Stimulated activated CD4-positive, alpha-beta T cell treated with anti-CD3 and anti-CD28 coated beads, Interleukin-1b, Interleukin-23, amount 100 ng/mL, for 4 hours (primary cell): Measurements from ENCODE around the gene SERTAD2.
A peak's percentile ranks its signal among the peaks of the same experiment; 100 is the strongest.

Experiments used
- DNase-seq, 2 donors: peaks; one replicate each; pipeline ENCODE4 v3.0.0-alpha.2; 2020; ENCODE audit warnings: low read depth in 2 of 2

The SERTAD2 gene

GRCh38 chr2:64649013-64649484, 4.7 kb downstream of the SERTAD2 start:
- no peak for DNase-seq

GRCh38 chr2:64646007-64646880, 7.5 kb downstream of the SERTAD2 start:
- DNase-seq: peak; percentile 89 to 93

- DNase-seq: no peak
Observed at GRCh38 chr2:64644458-64645382, 9.0 kb downstream of the SERTAD2 start.

DNA sequence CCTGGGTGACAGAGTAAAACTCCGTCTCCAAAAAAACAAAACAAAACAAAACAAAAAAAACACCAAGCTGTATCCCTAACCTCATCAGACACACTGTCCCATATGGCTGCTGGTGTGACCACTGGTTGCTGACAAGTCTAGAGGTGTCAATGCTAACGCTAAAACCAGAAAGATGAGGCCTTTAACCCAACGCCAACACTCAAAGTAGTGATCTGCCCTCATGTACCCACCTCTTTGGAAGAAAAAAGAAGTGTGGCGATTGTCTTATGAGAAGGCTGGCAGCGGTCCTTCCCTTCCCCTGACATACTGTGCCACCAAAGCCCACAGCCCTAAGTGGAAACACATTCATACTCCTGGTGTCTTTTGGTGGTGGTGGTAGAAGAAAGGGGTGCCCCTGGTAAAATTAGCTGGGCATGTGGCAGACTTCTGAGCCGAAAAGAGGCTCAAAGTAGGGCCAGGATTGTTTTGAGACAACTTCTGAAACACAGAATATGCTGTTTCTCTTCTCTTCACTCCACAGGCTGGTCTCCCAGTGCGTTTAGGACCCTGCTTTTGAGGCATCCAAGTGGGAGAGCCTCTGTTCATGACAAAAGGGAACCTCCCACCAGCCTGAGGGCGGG, 9.8 kb downstream of the SERTAD2 start:
- peak in 1 of 2 donors; percentile 30 for DNase-seq

- no peak for DNase-seq
Observed at GRCh38 chr2:64641599-64641998, 12.1 kb downstream of the SERTAD2 start.

GRCh38 chr2:64640153-64641044, 13.3 kb downstream of the SERTAD2 start:
- DNase-seq: no peak

- no peak for DNase-seq
Observed at GRCh38 chr2:64639691-64640090, 14.0 kb downstream of the SERTAD2 start.

- DNase-seq: no peak
Observed at GRCh38 chr2:64638502-64639120, 15.1 kb downstream of the SERTAD2 start.

- DNase-seq: no peak
Observed at GRCh38 chr2:64637931-64638330, 15.8 kb downstream of the SERTAD2 start.

GRCh38 chr2:64637000-64637635, 16.6 kb downstream of the SERTAD2 start:
- DNase-seq: no peak

DNA sequence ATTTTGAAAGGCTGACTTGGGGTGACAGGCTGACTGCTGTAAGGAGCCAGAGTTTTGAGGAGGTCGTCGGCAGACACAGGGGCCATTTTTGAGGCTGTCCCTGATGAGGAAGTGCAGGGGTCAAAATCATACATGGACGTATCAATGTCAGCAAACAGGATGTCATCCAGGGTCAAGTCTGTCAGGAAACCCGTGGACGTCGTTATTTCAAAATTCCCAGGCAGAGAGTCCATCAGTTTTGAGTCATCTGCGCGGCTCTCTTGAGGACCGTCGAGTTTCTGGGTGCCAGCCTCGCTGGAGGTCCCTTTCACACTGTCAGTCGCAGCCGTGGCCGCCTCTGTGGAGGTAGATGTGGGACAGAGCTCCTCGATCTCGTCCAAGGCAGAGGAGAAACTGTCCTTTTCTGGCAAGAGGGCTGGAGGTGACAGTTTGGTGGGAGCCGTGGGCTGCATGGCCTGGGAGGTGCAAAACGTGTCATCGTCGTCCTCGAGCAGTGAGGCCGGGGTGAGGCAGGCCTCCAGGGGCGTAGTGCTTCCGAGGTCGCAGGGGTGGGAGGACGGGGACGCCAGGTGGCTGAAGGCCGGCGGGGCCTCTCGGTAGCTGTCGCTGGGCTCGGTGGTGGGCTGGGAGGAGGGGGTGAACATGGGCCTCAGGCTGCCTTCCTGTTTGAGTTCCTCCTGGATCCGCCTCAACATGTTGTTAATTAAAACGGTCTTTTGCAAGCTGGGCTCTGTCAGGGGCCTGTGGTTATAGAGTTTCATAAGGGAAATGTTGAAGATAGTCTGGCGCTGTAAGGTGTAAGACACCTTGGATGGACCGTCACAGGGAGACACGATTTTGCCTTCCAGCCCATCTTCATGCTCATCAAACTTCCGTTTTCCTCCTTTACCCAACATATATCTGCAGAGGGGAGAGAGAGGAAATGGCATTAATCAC, 17.5 kb downstream of the SERTAD2 start:
- no peak for DNase-seq

- DNase-seq: no peak
Observed at GRCh38 chr2:64634345-64635267, 19.1 kb downstream of the SERTAD2 start.

- no peak for DNase-seq
Observed at GRCh38 chr2:64632835-64633819, 20.6 kb downstream of the SERTAD2 start.

DNA sequence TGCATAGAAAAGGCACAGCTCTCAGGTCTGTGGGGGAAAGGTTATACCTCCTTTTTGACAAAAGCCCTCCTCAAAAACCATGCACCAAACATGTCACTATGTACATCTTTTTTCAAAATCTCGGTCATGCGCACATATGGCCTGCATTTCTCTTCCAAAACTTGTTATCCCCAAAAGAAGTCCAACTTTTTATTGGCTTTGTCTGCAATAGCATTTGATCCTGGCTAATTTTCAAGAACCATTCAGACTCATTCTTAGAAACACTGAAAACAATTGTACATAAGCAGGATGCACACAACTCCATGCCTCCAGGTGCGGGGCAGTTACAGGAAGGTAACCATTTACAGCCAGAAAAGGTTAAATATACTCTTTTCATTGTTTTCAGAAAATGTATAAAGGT, 21.9 kb downstream of the SERTAD2 start:
- DNase-seq: no peak

DNA sequence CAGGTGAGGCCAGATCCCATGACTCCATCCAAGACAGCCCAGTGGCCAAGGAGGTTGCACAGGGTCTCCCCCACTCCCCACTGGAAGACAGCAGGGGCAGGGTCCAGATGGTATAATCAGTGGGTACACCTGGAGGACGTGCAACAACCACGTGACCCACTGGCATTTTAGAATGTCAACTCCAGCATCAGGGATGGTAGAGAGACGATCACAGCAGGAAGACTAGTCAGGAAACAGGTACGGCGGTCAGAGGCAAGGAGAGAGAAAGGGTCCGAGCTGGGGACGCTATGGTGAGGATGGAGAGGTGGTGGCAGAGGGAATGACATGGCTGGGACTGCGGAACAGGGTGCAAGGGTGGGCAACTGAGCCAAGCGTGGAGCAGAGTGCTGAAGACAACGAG, 23.0 kb downstream of the SERTAD2 start:
- DNase-seq: no peak

- DNase-seq: no peak
Observed at GRCh38 chr2:64629875-64630274, 23.8 kb downstream of the SERTAD2 start.
